Stimulated activated naive CD8-positive, alpha-beta T cell treated with anti-CD3 and anti-CD28 coated beads, Interleukin-15, amount 100 ng/mL, for 72 hours (primary cell): Measurements from ENCODE around the gene ABLIM1.

ENCODE experiments used
- ATAC-seq: fragments of 150-1000 bp; cut with Tn5 transposase; 2 replicates; pipeline ENCODE4 v1.10.0; 2021; ENCODE audit warnings: mild to moderate bottlenecking, moderate library complexity
- DNase-seq, 2 donors: peaks; one replicate each; pipeline ENCODE4 v3.0.0; 2021 to 2022
- H3K27ac Mint-ChIP-seq, 2 donors: one replicate each; pipeline ENCODE4 v1.8.0; 2022; ENCODE audit warnings: mild to moderate bottlenecking in 2 of 2, mixed read lengths in 2 of 2, moderate library complexity in 2 of 2
- H3K27me3 Mint-ChIP-seq: one replicate; pipeline ENCODE4 v1.8.0; 2022; ENCODE audit warnings: mixed read lengths
- H3K4me1 Mint-ChIP-seq: one replicate; pipeline ENCODE4 v1.8.0; 2022; ENCODE audit warnings: mild to moderate bottlenecking, mixed read lengths
- H3K4me3 Mint-ChIP-seq, 2 donors: one replicate each; pipeline ENCODE4 v1.8.0; 2022; ENCODE audit warnings: mild to moderate bottlenecking in 2 of 2, mixed read lengths in 2 of 2, moderate library complexity in 1 of 2
- H3K9me3 Mint-ChIP-seq, 2 donors: one replicate each; pipeline ENCODE4 v1.8.0; 2022; ENCODE audit warnings: mixed read lengths in 2 of 2

The ABLIM1 gene

GRCh38 chr10:114684084-114684821, 26.2 kb upstream of the ABLIM1 start:
- H3K4me3 Mint-ChIP-seq = no peak overlapping the region
- H3K27ac Mint-ChIP-seq = no peak overlapping the region
- ATAC-seq = no peak
- no peaks in the 10 kb centered on the region for H3K27me3 Mint-ChIP-seq
- no peak for DNase-seq
- H3K9me3 Mint-ChIP-seq = no peaks in the 10 kb centered on the region
- H3K4me1 Mint-ChIP-seq = no peaks in the 10 kb centered on the region

GRCh38 chr10:114683593-114683992, 25.5 kb upstream of the ABLIM1 start:
- no peak for DNase-seq
- no peaks in the 10 kb centered on the region for H3K4me1 Mint-ChIP-seq
- no peaks in the 10 kb centered on the region for H3K9me3 Mint-ChIP-seq
- H3K27me3 Mint-ChIP-seq = no peaks in the 10 kb centered on the region
- H3K27ac Mint-ChIP-seq = no peak overlapping the region
- H3K4me3 Mint-ChIP-seq = no peak overlapping the region
- no peak for ATAC-seq

GRCh38 chr10:114683162-114683561, 25.1 kb upstream of the ABLIM1 start:
- no peaks in the 10 kb centered on the region for H3K4me1 Mint-ChIP-seq
- H3K9me3 Mint-ChIP-seq = no peaks in the 10 kb centered on the region
- ATAC-seq (no peak), DNase-seq (no peak)
- no peaks in the 10 kb centered on the region for H3K27me3 Mint-ChIP-seq
- H3K27ac Mint-ChIP-seq = no peak overlapping the region
- no peak overlapping the region for H3K4me3 Mint-ChIP-seq

- Mint-ChIP-seq H3K4me1 (no peaks in the 10 kb centered on the region), H3K27ac (no peak overlapping the region), H3K9me3 (no peaks in the 10 kb centered on the region), H3K4me3 (no peak overlapping the region), H3K27me3 (no peaks in the 10 kb centered on the region)
- no peak for DNase-seq
- no peak for ATAC-seq
Observed at GRCh38 chr10:114682532-114682931, 24.5 kb upstream of the ABLIM1 start.

GRCh38 chr10:114682121-114682520, 24.0 kb upstream of the ABLIM1 start:
- Mint-ChIP-seq H3K9me3 (no peaks in the 10 kb centered on the region), H3K27me3 (no peaks in the 10 kb centered on the region), H3K27ac (no peak overlapping the region), H3K4me3 (no peak overlapping the region), H3K4me1 (no peaks in the 10 kb centered on the region)
- DNase-seq (no peak), ATAC-seq (no peak)

- DNase-seq = no peak
- Mint-ChIP-seq H3K4me3 (no peak overlapping the region), H3K27ac (no peak overlapping the region), H3K4me1 (no peaks in the 10 kb centered on the region), H3K9me3 (no peaks in the 10 kb centered on the region), H3K27me3 (no peaks in the 10 kb centered on the region)
- ATAC-seq = no peak
Observed at GRCh38 chr10:114681542-114681941, 23.5 kb upstream of the ABLIM1 start.

GRCh38 chr10:114680543-114681117, 22.6 kb upstream of the ABLIM1 start:
- no peak for DNase-seq
- H3K4me1 Mint-ChIP-seq = no peaks in the 10 kb centered on the region

GRCh38 chr10:114679552-114679951, 21.5 kb upstream of the ABLIM1 start:
- Mint-ChIP-seq H3K27me3 (no peaks in the 10 kb centered on the region), H3K4me3 (no peak overlapping the region), H3K4me1 (no peaks in the 10 kb centered on the region), H3K9me3 (no peaks in the 10 kb centered on the region), H3K27ac (no peak overlapping the region)
- no peak for ATAC-seq
- DNase-seq = no peak

More at GRCh38 chr10:114680543-114681117, 22.6 kb upstream of the ABLIM1 start:
- ATAC-seq = no peak
- no peak overlapping the region for H3K27ac Mint-ChIP-seq
- no peaks in the 10 kb centered on the region for H3K27me3 Mint-ChIP-seq
- no peak overlapping the region for H3K4me3 Mint-ChIP-seq
- H3K9me3 Mint-ChIP-seq = no peaks in the 10 kb centered on the region

- no peak for DNase-seq
- Mint-ChIP-seq H3K9me3 (no peaks in the 10 kb centered on the region), H3K27ac (no peak overlapping the region), H3K4me1 (no peaks in the 10 kb centered on the region), H3K4me3 (no peak overlapping the region), H3K27me3 (no peaks in the 10 kb centered on the region)
- ATAC-seq = no peak
Observed at GRCh38 chr10:114678820-114679219, 20.7 kb upstream of the ABLIM1 start.

GRCh38 chr10:114678336-114678735, 20.3 kb upstream of the ABLIM1 start:
- no peaks in the 10 kb centered on the region for H3K27me3 Mint-ChIP-seq
- ATAC-seq = no peak
- DNase-seq = no peak
- H3K4me1 Mint-ChIP-seq = no peaks in the 10 kb centered on the region
- H3K4me3 Mint-ChIP-seq = no peak overlapping the region
- no peaks in the 10 kb centered on the region for H3K9me3 Mint-ChIP-seq
- no peak overlapping the region for H3K27ac Mint-ChIP-seq

- H3K27me3 Mint-ChIP-seq = peaks cover 11% of the 10 kb centered on the region
- no peaks in the 10 kb centered on the region for H3K4me1 Mint-ChIP-seq
- DNase-seq (no peak), ATAC-seq (no peak)
- H3K4me3 Mint-ChIP-seq = no peak overlapping the region
- H3K27ac Mint-ChIP-seq = no peak overlapping the region
- H3K9me3 Mint-ChIP-seq = no peaks in the 10 kb centered on the region
Observed at GRCh38 chr10:114674346-114674745, 16.3 kb upstream of the ABLIM1 start.

- Mint-ChIP-seq H3K27ac (no peak overlapping the region), H3K27me3 (peaks cover 11% of the 10 kb centered on the region), H3K4me3 (no peak overlapping the region), H3K9me3 (peaks cover 5 to 6% of the 10 kb centered on the region in 2 donors), H3K4me1 (no peaks in the 10 kb centered on the region)
- DNase-seq = no peak
- no peak for ATAC-seq
Observed at GRCh38 chr10:114669648-114670047, 11.6 kb upstream of the ABLIM1 start.

- Mint-ChIP-seq H3K9me3 (peaks cover 5 to 6% of the 10 kb centered on the region in 2 donors), H3K27ac (no peak overlapping the region), H3K4me3 (no peak overlapping the region), H3K27me3 (peaks cover 11% of the 10 kb centered on the region), H3K4me1 (no peaks in the 10 kb centered on the region)
- DNase-seq (no peak), ATAC-seq (no peak)
Observed at GRCh38 chr10:114668375-114669080, 10.5 kb upstream of the ABLIM1 start.

GRCh38 chr10:114665873-114666272, 7.8 kb upstream of the ABLIM1 start:
- DNase-seq (no peak), ATAC-seq (no peak)
- Mint-ChIP-seq H3K9me3 (peaks cover 5 to 6% of the 10 kb centered on the region in 2 donors), H3K27ac (no peak overlapping the region), H3K4me1 (no peaks in the 10 kb centered on the region), H3K27me3 (peaks cover 6% of the 10 kb centered on the region), H3K4me3 (no peak overlapping the region)

GRCh38 chr10:114665406-114665805, 7.3 kb upstream of the ABLIM1 start:
- peaks cover 5 to 6% of the 10 kb centered on the region in 2 donors for H3K9me3 Mint-ChIP-seq
- H3K4me1 Mint-ChIP-seq = no peaks in the 10 kb centered on the region
- DNase-seq (no peak), ATAC-seq (no peak)
- peaks cover 2% of the 10 kb centered on the region for H3K27me3 Mint-ChIP-seq
- H3K27ac Mint-ChIP-seq = no peak overlapping the region
- no peak overlapping the region for H3K4me3 Mint-ChIP-seq

- no peak overlapping the region for H3K27ac Mint-ChIP-seq
- no peak overlapping the region for H3K4me3 Mint-ChIP-seq
- ATAC-seq = no peak
- H3K27me3 Mint-ChIP-seq = no peaks in the 10 kb centered on the region
- H3K4me1 Mint-ChIP-seq = no peaks in the 10 kb centered on the region
- no peak for DNase-seq
- H3K9me3 Mint-ChIP-seq = peaks cover 5 to 6% of the 10 kb centered on the region in 2 donors
Observed at GRCh38 chr10:114664127-114664526, 6.1 kb upstream of the ABLIM1 start.
